CD4-positive, alpha-beta T cell treated with Interferon alpha-2 for 1 hour (primary cell): ENCODE results near the gene HIVEP3.

Experiments
- DNase-seq, 2 donors: peaks; one replicate each; pipeline ENCODE4 v3.0.0-alpha.2; 2020 to 2022

Gene HIVEP3

DNA sequence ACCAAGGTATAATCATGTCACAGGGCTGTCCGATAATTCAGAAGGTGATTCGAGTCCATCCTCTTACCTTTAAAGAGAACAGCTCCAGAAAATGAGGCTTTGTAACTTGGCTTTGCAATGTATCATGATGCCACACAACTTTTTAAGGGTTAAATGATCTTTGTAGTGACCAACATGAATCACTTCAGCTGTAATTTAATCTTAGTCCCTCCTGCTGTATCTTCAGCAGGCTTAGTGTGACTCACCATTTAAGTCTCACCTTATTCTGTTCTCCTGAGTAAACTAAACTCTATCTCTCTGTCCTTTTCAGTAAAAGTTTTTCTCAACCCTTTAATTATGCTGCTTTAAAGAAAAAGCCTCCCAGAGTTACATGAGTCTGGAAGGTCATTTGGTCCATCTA, 1.9 kb upstream of the HIVEP3 start:
- no peak for DNase-seq

DNA sequence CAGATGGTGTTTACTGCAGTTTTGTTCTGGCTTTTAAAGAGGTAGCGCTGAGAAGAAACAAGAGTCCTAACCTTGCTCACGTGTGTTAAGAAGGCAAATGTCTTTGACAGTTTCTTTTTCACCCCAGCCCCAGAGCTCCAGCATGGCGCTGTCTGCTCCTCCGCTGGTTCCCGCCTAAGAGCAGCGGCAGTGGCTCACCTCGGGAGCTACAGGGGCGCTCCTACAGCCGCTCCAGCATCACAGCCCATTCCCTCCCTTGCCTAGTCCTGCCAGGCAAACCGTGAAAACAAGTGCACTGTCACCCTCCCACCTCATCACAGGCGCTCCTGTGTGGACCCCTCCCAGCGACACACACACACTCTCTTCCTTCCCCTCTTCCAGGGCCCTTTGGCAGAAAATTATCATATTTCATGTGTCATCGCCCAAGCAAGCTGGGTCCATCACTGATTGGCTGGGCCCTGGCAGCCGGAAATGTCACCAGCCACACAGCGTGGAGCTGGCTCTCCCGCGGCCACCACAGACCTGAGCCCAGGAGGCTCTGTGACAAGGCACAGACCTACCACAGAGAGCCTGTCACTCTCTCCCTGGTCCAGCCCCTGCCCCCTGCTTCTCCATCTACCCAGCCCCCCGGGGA, 1.2 kb upstream of the HIVEP3 start:
- peak; percentile 78 to 90 for DNase-seq

DNA sequence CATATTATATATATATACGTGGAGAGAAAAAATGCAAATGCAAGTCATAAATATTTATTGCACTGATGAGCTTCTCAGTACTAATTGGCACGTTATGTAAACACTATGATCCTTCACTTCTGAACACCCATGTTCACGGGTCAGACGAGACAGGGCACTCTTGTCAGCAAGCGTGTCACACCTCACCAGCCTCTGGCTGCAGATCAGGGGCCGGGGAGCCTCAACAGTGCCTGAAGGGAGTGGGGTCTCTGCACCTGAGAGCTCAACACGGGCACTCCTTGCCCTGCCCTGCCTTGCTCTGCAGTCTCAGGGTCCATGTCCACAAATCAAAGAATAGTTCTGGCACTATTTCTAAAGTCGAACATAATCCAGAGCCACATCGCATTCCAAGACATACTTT, 409 bp upstream of the HIVEP3 start:
- no peak for DNase-seq

DNA sequence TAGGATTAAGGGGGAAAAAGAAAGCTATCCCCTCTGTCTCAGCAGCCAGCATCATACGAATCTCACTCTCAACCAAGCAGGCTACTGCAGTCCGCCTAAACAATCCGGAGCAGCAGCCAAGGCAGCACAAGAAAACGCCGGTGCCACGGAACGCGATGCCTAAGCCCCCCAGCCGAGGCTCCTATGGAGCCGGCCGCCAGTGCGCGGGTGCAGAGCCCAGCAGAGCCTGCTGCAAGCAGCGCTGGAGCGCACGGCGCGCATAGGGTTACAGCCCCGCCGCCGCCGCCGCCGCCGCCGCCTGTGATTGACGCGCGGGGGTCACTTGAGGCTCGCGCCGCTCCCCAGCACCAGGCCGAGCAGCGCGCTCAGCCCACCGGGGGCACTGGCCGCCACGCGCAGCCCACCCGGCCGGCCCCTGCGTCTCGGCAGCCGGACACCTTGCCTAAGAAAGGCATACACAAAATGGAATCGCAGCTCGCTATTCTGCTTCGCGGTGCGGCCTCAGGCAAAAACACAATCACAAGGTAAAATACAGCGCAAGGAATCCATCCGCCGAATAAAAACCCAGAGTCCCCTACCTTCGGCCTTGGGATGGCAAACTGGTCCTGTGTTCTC, 780 bp downstream of the HIVEP3 start:
- DNase-seq = peak in 1 of 2 donors; percentile 39

DNA sequence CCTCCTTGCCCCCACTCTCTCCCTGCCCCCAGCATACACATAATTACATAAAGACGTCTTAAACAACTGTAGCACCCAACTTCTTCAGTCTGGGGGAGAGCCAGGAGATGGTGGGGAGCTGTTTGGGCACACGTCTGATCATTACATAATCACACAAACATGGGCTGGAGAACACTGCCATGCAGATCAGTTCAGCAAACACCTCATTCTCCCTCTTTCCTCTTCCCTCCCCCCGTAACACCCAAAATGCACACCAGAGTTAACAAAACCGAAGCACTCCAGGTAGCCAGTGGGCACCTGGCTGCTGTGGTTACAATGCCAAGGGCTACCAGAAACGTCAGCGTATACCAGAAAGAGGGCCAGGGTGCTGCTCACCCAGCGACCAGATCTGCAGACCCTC, 1.6 kb downstream of the HIVEP3 start:
- no peak for DNase-seq

DNA sequence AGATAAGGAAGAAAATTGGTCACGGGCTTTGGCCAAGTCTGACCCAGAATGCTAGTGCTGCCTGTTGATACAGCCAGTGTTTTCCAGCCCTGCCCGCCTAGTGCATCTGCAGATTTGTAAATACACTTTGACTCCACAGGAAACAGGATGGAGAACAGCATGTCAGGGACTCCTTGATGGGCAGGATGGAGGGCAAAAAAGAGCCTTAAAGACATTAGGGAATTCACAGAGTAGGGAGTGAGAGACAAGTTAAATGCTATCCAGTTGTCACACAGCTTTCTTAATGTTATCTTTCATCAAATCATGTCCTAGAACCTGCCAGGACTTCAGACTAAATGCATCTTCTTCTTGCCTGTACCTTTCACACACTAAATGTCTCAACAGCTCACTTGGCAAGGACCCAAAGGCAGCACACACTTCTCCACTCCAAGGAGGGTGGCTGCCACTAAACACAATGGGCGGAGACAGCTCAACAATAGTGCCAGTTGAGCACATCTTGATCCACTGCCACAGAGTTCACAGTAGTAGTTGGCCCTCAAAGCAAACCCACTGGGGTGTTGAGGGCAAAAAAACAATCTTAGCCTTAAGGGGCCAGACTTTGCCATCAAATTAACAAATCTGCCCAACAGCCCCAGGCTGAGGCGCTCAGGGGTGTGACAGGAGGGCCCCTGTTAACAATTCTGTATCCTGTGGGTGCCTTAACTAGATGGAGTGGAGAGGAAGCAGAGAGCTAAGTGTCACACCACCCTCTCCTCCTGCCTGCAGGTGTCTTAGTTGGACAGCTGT, 2.7 kb downstream of the HIVEP3 start:
- DNase-seq = peak; percentile 37 to 65

DNA sequence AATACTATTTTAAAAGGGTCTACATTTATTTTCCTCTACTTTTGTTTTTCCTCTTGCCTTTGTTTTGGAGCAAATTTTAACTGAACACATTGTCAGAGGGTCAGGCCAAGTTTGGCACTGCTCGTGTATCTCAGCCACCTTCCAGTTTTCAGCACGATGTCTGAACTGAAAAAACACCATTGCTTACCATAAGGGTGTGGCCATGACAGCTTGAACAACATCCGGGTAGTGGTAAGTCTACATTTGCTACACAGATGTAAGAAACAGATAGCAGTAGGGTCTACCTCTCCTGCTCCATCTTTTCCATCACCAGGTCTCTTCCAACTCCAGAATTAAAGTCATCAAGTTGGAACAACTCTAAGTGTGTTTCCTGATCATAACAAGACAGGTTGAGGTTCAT, 4.2 kb downstream of the HIVEP3 start:
- peak; percentile 22 to 66 for DNase-seq

DNA sequence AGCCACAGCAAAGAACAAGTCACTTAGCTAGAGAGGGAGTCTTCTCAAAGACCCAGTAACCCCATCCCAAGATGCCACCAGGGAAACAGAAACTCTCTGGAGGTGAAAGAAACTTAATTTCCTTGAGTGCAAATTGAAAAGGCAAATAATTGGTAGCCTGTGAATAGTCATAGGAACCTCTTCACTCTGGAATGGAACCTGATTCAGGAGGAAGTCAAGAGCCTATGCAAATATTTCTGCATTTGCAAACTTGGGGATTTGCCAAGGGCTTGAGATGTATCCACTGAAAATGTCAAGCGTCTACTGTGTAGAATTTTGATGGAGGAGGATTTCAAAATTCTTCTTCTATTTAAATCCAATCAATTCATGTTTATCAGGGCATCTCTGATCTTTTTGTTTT, 5.7 kb downstream of the HIVEP3 start:
- no peak for DNase-seq

DNA sequence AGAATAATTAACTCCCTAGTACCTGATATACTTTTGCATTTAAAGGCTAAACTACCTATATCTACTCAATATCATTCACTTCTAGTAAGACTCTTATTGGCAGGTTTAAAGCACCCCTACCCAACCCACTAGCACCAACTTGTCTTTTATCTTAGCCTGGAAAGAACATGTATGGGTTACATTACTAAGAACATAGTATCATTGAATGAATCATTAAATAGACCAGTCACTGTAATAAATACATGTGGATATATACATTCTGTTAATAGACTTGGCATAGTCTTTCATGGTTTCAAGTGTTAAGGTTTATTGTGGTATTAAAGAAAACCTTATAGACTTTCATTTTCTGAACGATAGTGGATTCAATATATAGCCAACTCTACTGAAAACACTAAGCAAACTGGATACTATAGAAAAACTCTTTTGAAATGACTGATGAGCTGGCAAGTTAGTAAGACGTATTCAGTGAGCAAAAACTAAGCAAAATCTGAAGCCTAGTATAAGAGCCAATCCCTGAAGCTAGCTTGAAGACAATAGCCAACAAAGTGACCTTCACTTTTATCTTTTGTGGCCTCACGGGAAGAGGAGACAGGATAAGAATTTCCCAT, 10.3 kb downstream of the HIVEP3 start:
- no peak for DNase-seq

DNA sequence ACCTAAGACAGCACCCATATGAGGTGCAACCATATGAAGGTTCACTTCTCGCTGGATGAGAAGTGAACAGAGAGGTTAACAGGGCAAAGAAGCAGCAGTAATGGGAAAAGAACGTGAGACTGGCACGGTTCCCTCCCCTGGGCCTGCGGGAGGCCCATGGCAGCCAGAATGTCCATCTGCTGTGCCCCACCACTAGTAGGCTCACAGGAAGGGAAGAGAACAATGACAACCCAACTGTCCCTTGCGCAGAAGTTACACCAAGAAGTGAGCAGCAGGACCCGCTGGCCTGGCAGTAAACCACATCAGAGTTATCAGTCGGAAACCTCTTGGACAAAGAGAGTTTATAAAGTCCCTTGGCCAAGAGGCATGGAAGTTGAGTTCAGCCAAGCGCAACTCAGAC, 11.3 kb downstream of the HIVEP3 start:
- DNase-seq = no peak

DNA sequence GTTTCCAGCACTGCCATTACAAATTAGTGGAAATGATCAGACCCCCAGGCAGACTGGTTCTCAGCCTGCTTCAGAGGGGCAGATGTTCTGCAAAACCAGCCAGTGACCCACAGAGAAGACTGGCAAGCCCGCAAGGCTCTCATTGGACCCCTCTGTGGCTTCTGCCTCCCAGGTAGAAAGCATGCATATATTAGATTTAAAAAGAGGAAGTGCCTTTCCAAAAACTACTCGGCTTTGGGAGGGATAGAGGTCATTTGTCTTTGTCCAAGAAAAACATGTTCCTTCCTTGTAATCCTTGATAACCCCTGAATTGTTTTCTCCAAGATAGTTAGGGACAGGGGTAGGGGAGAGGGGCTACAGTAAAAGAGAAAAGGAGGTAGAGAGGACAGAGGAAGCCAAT, 11.8 kb downstream of the HIVEP3 start:
- DNase-seq = no peak

DNA sequence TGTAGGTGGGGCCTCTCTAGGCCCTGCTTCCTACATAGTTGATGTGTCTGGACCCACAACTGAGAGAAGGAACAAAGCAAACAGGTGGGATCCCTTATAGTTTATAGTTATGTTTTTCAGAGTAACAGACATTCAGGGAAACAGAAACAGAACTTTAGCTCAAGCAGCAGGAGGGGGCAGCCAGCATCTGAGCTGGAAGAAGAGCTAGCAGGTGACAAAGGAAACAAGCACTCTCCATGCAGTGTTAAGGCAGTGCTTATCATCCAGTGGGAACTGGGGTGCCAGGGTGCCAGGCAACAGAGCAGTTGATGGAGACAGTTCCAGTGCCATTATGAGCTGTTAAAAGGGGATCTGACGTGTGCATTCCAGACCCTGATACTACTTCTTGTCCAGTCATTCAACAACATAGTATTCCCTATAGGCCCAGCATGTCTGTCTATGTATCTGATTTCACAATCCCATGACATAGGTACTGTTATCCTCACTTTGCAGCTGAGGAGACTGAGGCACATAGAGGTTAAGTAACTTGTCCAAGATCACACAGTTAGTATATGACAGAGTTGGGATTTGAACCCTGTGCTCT, 13.5 kb downstream of the HIVEP3 start:
- no peak for DNase-seq

DNA sequence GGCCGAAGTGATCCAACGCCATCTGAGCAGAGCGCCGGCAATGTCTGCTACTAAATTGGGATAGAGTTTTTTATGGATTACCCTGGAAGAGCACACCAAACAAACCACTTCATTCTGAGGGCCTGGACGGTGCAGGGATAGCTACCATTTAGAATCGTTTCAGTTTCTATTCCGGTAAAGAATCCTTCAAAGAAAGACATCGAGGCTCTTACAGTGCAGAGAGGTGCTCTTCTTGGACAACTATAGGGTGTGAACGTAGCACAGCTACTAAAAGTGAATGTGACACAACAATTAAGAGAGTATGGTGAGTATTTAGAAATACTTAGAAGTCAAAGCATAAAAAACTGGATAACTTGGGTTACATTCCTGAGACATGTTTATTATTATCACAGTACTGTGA, 16.1 kb downstream of the HIVEP3 start:
- peak in 1 of 2 donors; percentile 53 for DNase-seq

DNA sequence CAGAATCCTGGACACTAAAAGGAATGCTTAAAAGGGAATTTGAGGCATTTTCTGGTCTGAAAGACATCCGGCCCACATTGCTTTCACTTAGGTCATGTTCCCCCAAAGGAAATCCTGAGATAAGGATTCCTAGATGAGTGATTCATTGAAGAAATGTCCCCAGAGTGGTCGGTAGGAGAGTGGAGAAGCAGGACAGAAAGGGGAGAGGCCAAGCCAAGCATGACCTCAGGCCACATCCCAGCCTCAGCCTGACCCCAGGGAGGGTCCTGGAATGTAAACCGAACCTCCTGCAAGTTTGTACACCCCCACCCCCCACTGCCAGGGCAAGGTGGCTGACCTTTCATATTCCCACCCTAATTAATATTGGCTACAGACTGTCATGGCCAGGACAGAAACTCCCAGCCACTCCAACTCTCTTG, 16.6 kb downstream of the HIVEP3 start:
- DNase-seq = no peak

DNA sequence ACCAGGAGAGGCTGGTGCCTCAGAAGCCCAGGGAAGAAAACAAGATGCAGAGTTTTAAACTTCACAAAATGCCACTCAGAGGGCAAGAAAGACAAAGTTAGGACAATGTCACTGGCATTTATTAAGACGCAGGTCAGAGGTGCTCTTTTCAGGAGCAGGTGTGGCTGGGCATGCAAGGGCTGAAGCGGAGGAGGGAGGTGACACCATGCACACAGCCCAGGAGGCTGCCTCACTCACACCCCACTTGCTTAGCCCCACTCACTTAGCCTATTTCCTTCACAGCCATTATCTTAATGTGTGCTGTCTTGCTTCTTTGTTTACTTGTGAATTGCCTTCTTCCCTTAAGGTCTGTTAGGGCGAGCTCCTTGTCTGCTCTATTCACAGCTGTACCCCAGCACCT, 17.2 kb downstream of the HIVEP3 start:
- no peak for DNase-seq

DNA sequence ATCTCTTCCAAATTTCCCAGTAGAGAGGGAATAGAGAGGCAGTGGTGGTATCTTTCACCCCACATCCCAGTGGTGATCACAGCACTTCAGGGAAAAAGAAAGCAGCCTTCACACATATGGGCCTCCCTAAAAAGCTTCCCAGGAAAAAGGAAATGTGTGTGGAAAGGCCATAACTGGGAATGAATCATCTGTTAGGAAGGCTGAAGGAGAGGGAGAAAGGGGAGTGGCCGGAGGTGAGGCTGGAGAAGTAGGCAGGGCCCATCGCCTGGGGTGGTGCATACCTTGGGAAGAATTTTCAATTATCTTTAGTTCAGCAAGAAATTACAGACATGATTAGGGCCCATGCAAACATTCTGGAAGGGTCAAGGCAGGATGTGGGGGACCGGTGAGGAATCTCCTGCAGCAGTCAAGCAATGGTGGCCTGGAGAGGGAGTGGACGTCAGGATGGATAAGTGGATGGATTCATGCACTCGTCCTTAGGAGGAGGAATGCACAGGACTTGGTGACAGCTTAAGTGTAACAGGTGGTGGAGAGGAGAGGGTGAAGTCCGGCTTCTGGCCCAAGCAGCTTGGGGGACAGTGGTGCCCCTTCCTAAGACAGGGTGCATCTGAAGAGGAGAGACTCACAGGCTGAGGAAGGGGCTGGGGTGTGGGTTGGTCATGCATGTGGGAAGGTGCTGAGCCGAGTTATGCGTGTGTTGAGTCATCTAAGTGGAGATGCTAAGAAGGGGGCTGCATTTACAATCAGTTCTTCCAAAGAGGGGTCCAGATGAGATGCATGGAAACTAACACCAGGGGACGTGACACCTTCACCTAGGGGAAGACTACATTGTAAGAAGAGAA, 17.9 kb downstream of the HIVEP3 start:
- no peak for DNase-seq

DNA sequence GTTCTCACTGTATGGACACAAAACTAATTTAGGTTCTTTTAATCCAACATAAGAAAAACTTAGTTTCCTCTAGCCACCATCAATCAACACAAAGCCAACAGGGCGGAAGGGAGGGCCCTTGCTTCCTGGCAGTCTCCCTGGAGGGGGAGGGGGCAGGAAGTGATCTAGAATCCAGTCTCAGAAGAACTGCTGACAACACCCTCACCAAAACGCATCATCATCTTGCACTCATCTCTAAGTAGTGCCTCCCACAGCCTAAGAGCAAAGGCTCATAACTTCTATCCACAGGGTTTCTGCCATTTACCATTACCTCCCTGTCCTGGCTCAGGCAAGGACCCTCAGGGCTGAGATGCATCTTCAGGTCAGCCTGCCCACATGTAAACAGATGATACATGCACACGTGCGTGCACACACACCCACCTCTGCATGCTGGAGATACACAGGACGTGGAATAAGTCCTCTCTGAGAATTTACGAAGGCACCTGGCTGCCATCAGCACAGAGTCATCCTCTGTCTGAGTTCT, 20.5 kb downstream of the HIVEP3 start:
- DNase-seq = peak; percentile 82 to 87

DNA sequence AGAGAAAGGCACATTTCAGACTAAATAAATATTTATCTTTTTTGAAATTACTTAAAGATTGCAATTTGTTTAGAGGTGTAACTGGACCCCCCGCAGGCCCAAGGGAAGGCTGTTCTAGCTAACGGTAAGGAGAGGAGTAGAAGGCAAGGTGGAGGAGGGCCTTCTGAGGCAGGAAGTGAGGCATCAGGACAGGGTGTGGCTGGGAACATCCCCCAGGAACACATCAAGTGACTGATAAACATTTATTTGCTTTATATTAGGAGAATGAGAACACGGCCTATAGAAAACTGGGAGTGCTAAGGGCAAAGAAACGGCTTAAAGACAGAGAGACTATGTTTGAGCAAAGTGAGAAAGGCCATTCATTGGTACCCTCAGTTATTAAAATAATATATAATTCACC, 23.2 kb downstream of the HIVEP3 start:
- no peak for DNase-seq

DNA sequence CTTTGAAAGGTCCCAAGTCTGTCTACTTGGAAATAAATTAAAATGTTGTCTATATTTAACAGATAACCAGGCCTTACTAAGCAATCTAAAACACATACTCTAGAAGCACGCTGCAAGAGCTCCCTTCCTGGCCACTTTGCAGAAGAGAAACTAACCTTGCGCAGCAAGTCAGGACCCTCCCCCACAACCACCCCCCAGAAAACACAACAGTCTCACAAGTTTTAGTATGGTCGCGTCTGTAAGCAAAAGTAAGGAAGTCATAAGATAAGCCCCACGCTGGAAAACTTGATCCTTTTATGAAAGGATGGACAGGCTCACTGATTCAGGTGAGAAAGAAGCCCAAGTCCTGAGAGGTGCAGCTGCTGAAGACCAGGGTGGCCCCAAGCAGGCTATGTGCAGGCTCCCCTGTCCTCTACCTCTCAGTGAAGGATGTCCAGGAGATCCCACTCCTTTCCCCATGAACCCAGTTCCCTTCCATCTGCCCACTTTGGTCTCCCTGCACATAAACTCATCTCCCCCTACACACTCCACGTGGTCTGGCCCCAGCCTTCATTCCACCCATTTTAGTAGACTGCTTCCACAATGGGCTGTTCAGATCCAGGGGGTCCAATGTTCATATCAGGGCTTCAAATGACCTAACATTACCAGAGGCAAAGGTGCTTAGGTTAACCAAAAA, 23.8 kb downstream of the HIVEP3 start:
- DNase-seq = no peak

DNA sequence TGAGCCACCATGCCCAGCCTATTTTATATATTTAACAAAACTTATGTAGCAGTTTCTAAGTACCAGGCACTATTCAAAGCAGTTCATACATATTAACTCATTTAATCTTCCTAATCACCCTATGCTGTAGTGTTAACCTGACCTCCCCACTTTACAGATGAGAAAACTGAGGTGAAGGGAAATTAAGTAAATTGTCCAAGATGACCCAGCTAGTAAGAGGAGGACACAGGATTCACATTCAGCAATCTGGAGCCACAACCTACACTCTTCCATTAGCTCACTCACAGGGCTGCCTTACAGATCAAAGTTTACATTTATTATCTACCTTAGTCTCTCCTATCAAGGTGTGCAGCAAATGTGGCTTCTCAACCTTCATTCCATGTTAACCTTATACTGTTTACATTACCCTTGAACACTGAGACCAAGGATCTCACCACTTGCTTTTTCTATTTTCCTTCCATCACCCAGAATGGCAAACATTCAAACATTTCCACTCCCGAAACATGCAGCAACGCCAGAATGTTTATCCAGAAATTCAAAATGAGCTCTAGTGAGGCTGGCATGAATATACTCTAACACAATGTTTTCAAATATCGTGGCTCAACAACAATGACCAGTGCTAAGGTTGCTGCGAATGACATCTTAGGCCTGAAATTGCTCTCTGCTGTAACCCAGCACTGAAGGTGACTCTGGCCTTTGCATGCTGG, 24.5 kb downstream of the HIVEP3 start:
- DNase-seq = no peak

DNA sequence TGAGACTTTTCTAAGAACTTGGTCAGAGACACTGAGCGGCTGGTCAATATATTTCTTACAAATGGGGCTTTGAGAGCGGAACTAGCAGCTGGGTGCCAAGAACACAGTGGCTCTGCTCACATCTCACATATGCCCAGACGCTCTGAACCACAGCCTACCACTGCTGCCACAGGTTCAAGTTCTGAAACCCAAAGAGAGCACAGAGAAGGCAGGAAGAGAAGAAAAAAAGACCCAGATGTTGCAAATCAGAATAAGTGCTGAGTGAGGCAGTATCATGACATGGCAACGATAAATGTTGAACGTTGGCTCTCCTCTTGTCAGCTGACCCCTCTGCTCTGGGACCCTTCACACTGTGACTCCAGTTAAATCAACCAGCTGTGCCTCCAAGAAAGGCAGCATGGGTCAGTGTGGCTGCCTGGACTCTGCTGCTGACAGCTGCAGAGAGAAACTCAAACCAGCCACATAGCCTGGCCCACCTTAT, 26.4 kb downstream of the HIVEP3 start:
- peak; percentile 48 to 66 for DNase-seq
